GM18951 (cell line): ENCODE results near the gene GPR152.

Experiments
- POLR2A ChIP-seq: IDR thresholded peaks from 4 replicates; pipeline ENCODE4 v1.6.1; 2011; ENCODE audit warnings: mild to moderate bottlenecking; ENCODE audit not compliant: insufficient read length, insufficient read depth; ENCODE audit errors: extremely low read depth
- in situ Hi-C: fragments of 300-500 bp; cut with MboI; formaldehyde crosslinking; loops from one replicate; pipeline ENCODE4 v1.12.0; 2022; ENCODE audit warnings: low sequenced_read_pairs, mixed read lengths, inconsistent platforms; ENCODE audit not compliant: unreplicated experiment

Gene GPR152

GRCh38 chr11:67445515-67445914 is 7.0 kb downstream of the GPR152 start:
- in situ Hi-C loops: no loop called here
- TF ChIP-seq POLR2A: no peak

- in situ Hi-C loops: no loop called here
- TF ChIP-seq POLR2A: no peak
These were observed 9.8 kb downstream of the GPR152 start for GRCh38 chr11:67442504-67443404.

GRCh38 chr11:67441731-67442351 is 10.7 kb downstream of the GPR152 start:
- in situ Hi-C loops: no loop called here
- TF ChIP-seq POLR2A: no peak

GRCh38 chr11:67441098-67441563 is 11.4 kb downstream of the GPR152 start:
- TF ChIP-seq POLR2A: peak; percentile 35
- in situ Hi-C loops: no loop called here

- in situ Hi-C loops: no loop called here
- no peak for TF ChIP-seq POLR2A
These were observed 12.1 kb downstream of the GPR152 start for GRCh38 chr11:67440229-67441097.

- TF ChIP-seq POLR2A: peak; percentile 17
- in situ Hi-C loops: no loop called here
These were observed 13.0 kb downstream of the GPR152 start for GRCh38 chr11:67439321-67440228.

- TF ChIP-seq POLR2A: peak; percentile 38
- in situ Hi-C loops: no loop called here
These were observed 14.2 kb downstream of the GPR152 start for GRCh38 chr11:67438158-67438902.

- in situ Hi-C loops: no loop called here
- TF ChIP-seq POLR2A: no peak
These were observed 14.7 kb downstream of the GPR152 start for GRCh38 chr11:67437809-67438157.

GRCh38 chr11:67437082-67437808 is 15.3 kb downstream of the GPR152 start, which contains the start of gene PTPRCAP:
Gene PTPRCAP, minus strand, starts transcription at chr11:67437682. Its CDS starts 63 bp downstream, at chr11:67437619.
- in situ Hi-C loops: no loop called here
- peak; percentile 95 for TF ChIP-seq POLR2A

- TF ChIP-seq POLR2A: peak; percentile 60
- in situ Hi-C loops: no loop called here
These were observed 16.0 kb downstream of the GPR152 start for GRCh38 chr11:67436459-67437081.
